ENCODE results near the gene LUM.

DNA sequence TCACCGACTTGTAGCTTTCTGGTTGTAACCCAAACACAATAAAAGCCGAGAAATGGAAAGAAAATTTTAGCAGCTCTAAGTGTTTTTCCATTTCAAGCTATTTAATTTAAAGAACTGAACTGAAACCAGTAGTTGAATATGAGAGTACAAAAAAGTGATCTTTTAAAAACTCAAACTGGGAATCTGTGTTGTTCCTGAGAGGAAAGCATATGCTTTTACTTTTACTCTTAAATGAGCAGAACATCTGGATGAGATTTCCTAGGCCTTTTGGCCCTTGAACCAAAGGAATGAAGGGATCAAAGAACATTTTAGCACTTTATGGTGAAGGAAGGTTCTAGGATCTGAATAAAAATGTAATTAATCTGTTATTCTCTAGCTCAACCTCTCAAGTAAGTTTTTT is 54.8 kb downstream of the LUM start:
- TF ChIP-seq, protein P1, sequence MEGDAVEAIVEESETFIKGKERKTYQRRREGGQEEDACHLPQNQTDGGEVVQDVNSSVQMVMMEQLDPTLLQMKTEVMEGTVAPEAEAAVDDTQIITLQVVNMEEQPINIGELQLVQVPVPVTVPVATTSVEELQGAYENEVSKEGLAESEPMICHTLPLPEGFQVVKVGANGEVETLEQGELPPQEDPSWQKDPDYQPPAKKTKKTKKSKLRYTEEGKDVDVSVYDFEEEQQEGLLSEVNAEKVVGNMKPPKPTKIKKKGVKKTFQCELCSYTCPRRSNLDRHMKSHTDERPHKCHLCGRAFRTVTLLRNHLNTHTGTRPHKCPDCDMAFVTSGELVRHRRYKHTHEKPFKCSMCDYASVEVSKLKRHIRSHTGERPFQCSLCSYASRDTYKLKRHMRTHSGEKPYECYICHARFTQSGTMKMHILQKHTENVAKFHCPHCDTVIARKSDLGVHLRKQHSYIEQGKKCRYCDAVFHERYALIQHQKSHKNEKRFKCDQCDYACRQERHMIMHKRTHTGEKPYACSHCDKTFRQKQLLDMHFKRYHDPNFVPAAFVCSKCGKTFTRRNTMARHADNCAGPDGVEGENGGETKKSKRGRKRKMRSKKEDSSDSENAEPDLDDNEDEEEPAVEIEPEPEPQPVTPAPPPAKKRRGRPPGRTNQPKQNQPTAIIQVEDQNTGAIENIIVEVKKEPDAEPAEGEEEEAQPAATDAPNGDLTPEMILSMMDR (IDR thresholded peaks at IDR 0.05), result no peak
- no peak for TF ChIP-seq POLR2A (IDR thresholded peaks at IDR 0.05)
